Colonic mucosa (tissue), 4 donors: ENCODE measurements around the gene TBC1D22A. TPM values are rescaled to one million over a fixed set of nuclear protein-coding genes. Genes with fewer than 3 reads are reported as not detected.

Experiments
- DNase-seq: peaks from one replicate; pipeline ENCODE4 v3.0.0-alpha.2; 2020
- H3K27ac ChIP-seq: fragments of 200-600 bp; one replicate; pipeline ENCODE4 v1.8.0; 2021
- H3K27me3 ChIP-seq: fragments of 200-600 bp; one replicate; pipeline ENCODE4 v1.8.0; 2021
- H3K36me3 ChIP-seq: fragments of 200-600 bp; one replicate; pipeline ENCODE4 v1.8.0; 2021
- H3K4me1 ChIP-seq: fragments of 200-600 bp; one replicate; pipeline ENCODE4 v1.8.0; 2021; ENCODE audit warnings: mild to moderate bottlenecking
- H3K4me3 ChIP-seq: fragments of 200-600 bp; one replicate; pipeline ENCODE4 v1.8.0; 2021
- H3K9ac ChIP-seq, 2 donors: one replicate each; pipeline ENCODE4 v1.7.0; 2013; ENCODE audit warnings: control low read depth in 2 of 2, low read depth in 2 of 2, low read length in 2 of 2
- H3K9me3 ChIP-seq: fragments of 200-600 bp; one replicate; pipeline ENCODE4 v1.8.0; 2021
- CTCF ChIP-seq: fragments of 200-600 bp; IDR thresholded peaks from one replicate; pipeline ENCODE4 v1.8.0; 2022; ENCODE audit warnings: antibody characterized with exemption, mild to moderate bottlenecking
- intact Hi-C: fragments of 100-400 bp; cut with DNase I; formaldehyde crosslinking; loops from one replicate; pipeline ENCODE4 v1.14.1; 2022
- total RNA-seq, 2 donors: library from RNA; stranded (reverse); fragmentation: NEBNext Ultra II Directional in 1 of 2; extraction: Animal tissue kit (Norgen Biotek cat#: 25700) in 1 of 2; gene quantifications; one replicate each; pipeline ENCODE4 v1.2.1, GENCODE V29; 2021
- donor health status: healthy.
- donor health status: DM: no; HTN: no; CAD: no.
- donor health status: DM: no; HTN: no; CAD: no.

Gene TBC1D22A
- total RNA-seq, 2 donors from 2014 or later, result 34.2 to 36.4 TPM

GRCh38 chr22:46750863-46751443 is 11.5 kb upstream of the TBC1D22A start:
- Histone ChIP-seq H3K27me3 (no peaks in the 10 kb centered on the region), H3K9me3 (no peaks in the 10 kb centered on the region), H3K27ac (peak overlapping the region; percentile 42), H3K4me1 (peaks cover 21% of the 10 kb centered on the region), H3K4me3 (no peak overlapping the region), H3K36me3 (no peaks in the 10 kb centered on the region), H3K9ac (peak overlapping the region in 1 of 2 donors; percentile 63)
- peak; percentile 81 for DNase-seq
- intact Hi-C loops, result no loop called here
- no peak for TF ChIP-seq CTCF

GRCh38 chr22:46752286-46752987 is 10.0 kb upstream of the TBC1D22A start:
- Histone ChIP-seq H3K27ac (no peak overlapping the region), H3K4me3 (no peak overlapping the region), H3K9me3 (no peaks in the 10 kb centered on the region), H3K4me1 (peaks cover 21% of the 10 kb centered on the region), H3K27me3 (no peaks in the 10 kb centered on the region), H3K9ac (no peak overlapping the region), H3K36me3 (no peaks in the 10 kb centered on the region)
- DNase-seq, result no peak
- TF ChIP-seq CTCF, result no peak
- intact Hi-C loops, result no loop called here

- no peak for DNase-seq
- Histone ChIP-seq H3K4me1 (peaks cover 21% of the 10 kb centered on the region), H3K27ac (peak overlapping the region; percentile 92), H3K36me3 (no peaks in the 10 kb centered on the region), H3K4me3 (no peak overlapping the region), H3K9ac (no peak overlapping the region), H3K9me3 (no peaks in the 10 kb centered on the region), H3K27me3 (no peaks in the 10 kb centered on the region)
- no peak for TF ChIP-seq CTCF
- intact Hi-C loops, result no loop called here
These were observed 9.5 kb upstream of the TBC1D22A start for GRCh38 chr22:46752988-46753310.

GRCh38 chr22:46753360-46753759 is 9.1 kb upstream of the TBC1D22A start:
- Histone ChIP-seq H3K9ac (peak overlapping the region; percentile 69 to 70), H3K9me3 (no peaks in the 10 kb centered on the region), H3K4me3 (no peak overlapping the region), H3K27me3 (no peaks in the 10 kb centered on the region), H3K27ac (peak overlapping the region; percentile 92), H3K4me1 (peaks cover 21% of the 10 kb centered on the region), H3K36me3 (no peaks in the 10 kb centered on the region)
- intact Hi-C loops, result no loop called here
- no peak for DNase-seq
- no peak for TF ChIP-seq CTCF

GRCh38 chr22:46753761-46754109 is 8.7 kb upstream of the TBC1D22A start:
- Histone ChIP-seq H3K27me3 (no peaks in the 10 kb centered on the region), H3K36me3 (no peaks in the 10 kb centered on the region), H3K9ac (peak overlapping the region; percentile 69 to 70), H3K27ac (peak overlapping the region; percentile 92), H3K4me3 (no peak overlapping the region), H3K4me1 (peaks cover 21% of the 10 kb centered on the region), H3K9me3 (no peaks in the 10 kb centered on the region)
- TF ChIP-seq CTCF, result no peak
- no peak for DNase-seq
- intact Hi-C loops, result no loop called here
